CD4-positive, alpha-beta T cell treated with Interleukin-15 for 1 hour (primary cell): Measurements from ENCODE around the gene SMC6.
A peak's percentile ranks its signal among the peaks of the same experiment; 100 is the strongest.

Experiments used
- DNase-seq: peaks from one replicate; pipeline ENCODE4 v3.0.0-alpha.2; 2020

Gene SMC6, protein sequence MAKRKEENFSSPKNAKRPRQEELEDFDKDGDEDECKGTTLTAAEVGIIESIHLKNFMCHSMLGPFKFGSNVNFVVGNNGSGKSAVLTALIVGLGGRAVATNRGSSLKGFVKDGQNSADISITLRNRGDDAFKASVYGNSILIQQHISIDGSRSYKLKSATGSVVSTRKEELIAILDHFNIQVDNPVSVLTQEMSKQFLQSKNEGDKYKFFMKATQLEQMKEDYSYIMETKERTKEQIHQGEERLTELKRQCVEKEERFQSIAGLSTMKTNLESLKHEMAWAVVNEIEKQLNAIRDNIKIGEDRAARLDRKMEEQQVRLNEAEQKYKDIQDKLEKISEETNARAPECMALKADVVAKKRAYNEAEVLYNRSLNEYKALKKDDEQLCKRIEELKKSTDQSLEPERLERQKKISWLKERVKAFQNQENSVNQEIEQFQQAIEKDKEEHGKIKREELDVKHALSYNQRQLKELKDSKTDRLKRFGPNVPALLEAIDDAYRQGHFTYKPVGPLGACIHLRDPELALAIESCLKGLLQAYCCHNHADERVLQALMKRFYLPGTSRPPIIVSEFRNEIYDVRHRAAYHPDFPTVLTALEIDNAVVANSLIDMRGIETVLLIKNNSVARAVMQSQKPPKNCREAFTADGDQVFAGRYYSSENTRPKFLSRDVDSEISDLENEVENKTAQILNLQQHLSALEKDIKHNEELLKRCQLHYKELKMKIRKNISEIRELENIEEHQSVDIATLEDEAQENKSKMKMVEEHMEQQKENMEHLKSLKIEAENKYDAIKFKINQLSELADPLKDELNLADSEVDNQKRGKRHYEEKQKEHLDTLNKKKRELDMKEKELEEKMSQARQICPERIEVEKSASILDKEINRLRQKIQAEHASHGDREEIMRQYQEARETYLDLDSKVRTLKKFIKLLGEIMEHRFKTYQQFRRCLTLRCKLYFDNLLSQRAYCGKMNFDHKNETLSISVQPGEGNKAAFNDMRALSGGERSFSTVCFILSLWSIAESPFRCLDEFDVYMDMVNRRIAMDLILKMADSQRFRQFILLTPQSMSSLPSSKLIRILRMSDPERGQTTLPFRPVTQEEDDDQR

DNA sequence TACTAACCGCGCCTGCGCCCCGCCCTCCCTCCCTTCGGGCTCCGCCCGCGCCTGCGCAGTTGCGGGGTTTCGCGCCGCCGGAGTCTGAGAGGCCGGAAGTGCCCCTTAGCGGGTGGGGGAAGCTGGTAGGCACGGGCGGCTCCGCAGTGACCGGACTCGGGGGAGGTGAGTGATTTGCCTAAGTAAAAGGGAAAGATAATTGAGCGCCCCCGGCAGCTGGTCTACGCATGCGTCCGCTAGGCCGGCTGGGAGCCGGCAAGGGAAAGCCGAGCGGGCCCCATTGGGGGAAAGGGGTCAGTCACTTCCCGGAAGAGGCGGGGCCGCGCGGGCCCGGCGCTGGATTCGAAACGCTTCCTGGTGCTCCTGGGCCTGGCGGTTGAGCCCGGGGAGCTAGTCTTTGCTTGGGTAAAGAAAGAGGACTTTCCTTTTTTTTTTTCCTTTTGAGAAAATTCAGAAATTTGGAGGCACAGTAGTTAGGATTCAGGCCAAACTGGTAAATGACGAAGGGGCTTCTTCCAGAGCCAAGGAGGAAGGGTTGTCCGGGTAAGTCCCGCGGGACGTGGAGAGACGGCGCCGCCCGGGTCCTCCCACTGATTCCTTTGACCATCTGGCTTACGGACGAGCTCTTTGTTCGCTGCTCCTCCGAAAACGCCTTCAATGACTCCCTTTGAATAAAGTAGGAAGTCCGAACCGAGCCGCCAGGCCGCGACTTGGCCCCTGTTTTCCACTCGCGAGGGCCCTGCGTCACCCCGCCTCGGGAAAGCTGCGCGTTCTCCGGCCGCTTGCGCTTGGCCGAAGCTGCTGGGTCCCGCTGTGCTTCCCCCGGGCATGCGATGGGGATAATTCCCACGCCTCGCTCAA is at the start of gene SMC6, which contains the start of gene GEN1:
SMC6 (minus strand) TSS at position 8 of the 861 bp plus-strand sequence. CDS start 7,864 bp downstream, outside the sequence.
GEN1 (plus strand) TSS at position 336 of the 861 bp plus-strand sequence. CDS start 5,806 bp downstream, outside the sequence.
- peak; percentile 93 for DNase-seq

DNA sequence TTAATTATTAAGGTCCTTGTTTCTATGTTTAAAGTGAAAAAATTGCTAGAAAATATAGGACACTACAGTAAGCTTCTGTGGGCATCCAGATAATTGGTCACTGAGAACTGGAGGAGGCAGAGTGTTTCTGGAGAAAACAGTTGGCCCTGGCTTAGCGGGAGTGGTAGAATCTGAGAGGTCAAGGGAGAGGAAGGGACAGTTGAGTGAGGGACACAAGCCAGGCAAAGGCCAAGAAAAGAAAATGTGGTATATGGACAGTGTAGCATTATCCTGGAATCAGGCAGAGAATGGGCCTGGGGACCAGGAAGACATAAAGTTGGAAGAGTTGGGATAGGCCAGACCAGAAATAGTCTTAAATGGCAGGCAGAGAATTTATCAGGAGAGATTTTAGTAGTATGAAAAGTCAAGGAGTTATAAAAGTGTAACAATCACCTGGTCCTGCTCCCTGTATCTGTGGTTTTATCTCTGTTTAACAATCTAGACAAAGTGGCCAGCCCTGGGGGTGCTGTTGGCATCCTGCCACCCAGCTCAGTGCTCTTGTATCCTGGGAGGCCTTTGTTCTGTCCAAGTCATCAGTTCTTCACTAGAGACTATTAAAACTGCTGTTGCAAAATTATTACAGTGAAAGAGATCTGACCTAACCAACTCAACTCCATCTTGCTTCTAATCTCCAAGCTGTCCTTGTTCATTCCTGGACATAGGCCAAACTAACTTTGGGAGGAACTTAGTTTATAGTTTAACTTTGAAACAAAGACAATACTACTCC is 47.3 kb upstream of the SMC6 start:
- DNase-seq: no peak

DNA sequence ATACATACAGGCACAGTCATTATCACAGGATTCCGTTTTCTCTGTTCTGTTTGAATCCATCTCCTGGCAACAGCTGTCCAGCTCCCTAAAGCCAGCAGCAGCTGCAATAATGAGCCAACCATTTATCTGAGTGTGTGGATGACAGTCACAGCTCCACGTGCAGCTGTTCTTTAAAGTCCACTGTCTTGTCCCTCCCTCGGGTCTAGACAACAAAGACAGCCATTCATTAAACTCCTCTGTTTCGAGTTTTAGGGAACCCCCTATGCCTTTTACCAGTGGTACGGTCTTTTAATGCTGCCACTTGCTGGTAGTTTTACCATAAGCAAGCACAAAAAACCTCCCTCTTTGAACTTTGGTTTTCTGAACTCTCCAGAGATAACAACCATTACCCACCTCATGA is 46.6 kb upstream of the SMC6 start:
- DNase-seq: no peak

DNA sequence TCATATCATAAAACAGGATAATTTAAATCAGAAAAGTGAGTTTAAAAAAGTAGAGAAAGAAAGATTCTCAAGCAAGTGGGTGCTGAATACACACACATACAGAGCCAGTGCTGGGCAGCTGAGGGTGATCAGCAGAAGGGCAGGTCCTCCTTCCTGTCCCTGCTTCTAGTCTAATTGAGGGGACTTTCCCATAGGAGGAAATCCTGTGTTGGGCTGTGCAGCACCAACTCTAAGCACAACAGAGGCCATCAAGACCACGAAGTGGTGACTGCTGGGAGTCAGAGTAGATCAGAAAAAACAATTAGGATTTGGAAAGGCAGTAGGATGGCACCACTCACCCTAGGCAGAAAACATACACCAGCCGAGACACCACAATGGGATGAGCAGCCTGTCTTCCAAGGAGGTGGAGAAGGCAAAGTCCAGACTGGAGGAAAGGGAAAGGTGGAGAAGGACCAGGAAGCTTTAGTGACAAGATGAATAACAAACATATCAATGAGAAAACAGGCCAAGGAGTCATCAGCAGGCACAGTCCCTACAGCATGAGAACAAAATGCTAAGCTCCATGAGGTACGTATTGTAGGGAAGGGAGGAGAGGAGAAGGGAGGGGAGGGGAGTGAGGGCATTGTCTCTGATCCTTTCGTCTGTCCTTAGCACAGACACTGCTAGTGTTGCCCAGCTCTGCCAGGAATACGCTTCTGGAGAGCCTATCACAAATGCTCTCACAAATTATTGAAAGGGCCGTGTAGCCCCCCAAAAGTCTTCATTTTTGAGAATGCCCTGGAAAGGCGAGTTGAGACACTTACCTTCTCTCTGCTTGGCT is 45.9 kb upstream of the SMC6 start:
- no peak for DNase-seq

DNA sequence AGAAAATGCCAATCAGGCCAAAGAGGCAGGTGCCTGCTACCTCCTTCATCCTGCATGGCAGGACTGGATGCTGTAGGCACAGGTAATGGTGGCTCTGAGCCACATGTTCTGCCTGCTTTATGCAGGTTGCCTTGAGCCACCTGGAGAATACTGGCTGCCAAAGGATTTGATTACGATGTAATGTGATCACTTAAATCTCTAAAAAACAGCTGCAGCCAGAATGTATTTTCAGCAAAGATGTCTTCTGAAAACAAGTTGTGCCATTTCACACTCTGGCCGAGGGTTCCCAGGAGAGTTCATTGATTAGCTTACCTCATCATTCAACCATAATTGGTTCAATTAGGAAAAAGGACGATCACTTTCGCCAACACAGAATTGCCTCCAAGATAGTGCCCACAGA is 44.7 kb upstream of the SMC6 start:
- DNase-seq: no peak

DNA sequence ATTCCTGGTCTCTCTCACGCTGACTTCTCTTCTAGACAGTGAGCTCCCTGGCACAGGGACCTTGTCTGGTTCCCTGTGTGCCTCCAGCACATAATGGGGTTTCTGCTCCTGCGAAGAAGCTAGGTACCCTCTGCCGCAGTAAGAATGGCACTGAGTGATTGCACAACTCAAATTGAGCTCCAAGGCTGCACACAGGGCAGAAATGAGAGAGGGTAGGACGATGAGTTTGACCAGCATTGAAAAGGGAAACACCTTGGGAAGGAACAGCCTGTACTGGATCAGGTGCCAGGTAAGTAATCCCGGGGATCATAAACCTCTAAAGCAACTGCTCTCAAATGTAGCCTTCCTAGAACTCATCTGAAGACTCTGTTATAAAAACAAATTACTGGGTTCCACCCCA is 41.7 kb upstream of the SMC6 start:
- no peak for DNase-seq

DNA sequence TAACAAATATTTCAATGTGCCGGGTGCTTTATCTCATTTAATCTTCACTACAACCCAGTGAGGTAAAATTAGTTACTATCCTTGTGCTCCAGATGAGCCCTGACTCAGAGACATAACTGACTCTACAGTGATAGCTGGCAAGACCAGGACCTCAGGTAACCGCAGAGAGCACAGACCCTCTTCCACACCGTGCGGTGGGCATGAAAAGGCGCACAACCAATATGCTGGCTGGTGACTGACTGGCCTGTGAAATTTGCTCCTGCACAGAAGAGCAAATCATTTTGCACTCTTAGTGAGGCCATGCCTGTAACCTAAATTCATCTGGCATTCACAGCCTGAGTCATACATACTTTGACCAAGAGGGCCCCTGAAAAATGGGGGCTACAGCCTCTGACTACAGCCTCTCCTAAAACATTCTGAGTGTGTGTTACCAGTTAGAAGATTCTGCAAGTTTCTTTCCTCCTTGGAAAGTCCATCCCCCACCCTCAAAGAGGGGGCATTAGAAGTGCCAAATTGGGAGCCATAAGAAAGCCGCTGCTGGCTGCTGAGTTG is 40.3 kb upstream of the SMC6 start:
- no peak for DNase-seq

DNA sequence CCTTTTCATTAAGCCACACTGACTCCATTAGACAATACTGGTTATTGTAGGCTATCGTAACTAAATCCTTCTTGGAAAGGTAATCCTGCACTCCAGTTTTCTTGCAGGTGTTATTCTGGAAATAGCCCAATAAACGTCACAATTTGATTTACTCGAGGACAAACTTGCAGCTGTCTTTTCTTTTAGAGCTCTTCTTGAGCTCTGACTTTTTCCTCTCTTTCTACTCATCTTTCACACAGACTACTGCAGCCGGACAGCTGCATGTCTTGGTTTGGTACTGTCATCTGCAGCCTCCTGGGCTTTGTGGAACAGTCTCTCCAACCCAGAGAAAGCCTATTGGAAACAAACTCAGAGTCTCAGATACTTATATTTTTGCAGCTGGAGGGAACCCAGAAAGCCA is 39.7 kb upstream of the SMC6 start:
- no peak for DNase-seq

DNA sequence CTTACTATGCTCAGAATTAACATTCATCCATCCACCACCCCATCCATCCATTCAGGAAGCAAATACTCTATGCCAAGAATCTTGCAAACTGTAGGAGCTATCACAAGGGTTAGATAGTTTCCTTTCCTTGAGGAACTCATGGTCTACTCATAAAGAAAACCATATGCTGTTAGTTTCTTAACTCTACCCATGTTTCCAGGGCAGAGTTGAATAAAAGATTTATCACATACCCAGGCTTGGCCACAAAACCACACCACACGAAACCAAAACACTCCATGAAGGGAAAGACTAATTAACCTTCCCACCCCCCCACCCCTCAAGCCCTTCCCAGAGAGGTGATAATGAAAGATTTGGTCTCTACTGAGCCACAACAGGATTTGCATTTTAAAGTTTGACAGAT is 38.9 kb upstream of the SMC6 start:
- DNase-seq: no peak

DNA sequence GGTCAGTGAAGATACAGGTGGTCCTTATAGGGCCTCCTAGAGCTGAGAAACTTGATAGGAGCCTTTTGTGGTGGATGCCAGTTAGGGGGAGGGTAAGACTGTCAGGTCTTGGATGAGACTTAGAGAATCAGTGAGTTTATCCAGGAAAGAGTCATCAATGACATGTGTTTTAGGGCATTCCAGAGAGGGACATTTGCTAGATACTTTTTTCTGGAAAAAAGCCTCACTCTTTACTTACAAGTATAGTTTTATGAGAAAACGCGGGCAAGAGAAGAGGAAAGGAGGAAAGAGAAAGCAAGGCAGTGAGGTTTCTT is 38.2 kb upstream of the SMC6 start:
- DNase-seq: no peak

DNA sequence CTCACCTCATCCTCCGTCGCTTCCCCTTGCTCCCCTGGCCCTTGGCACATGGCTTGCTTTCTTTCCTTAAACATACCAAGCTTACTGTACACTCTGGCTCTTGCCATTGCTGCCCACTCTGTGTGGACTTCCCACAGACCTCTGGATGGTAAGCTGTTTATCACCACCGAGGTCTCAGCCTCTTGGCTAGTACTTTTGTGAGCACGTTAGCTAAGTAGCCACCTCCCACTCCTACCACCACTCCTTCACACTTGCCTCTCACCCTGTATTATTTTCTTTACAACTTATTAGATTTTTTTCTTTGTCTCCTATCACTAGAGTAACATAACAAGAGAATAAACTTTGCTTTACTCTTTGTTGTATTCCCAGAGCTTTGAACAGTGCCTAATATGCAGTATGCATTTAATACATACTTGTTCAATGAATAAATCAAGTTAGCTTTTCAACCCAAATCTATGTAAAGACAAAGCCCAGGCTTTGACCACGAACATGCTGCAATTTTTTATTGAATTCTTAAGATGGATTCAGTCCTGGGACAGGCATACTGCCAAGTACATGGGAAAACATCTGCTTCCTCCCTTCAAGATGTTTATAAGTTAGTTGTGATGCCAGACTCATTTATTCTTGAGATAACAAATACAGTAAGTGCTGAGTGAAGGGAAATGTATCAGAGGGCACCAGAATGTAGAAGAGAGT is 37.7 kb upstream of the SMC6 start:
- DNase-seq: no peak

DNA sequence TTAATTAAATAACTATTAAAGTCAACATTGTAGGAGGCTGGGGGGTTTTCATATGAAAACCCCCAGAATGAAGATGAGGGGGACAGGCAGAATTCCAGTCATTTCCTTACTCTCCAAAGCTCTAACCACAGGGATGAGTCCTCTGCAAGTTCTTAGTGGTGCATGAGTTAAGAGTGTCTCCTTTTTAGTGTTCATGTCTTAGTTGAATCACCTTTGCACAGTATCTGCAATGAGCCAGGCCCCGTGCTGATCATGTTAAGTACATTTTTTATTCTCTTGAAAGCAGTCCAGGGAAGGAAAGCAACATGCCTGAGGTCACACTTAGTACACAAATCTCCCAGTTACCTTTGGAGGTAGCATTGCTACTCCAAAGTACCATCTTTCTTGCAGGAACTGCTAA is 36.9 kb upstream of the SMC6 start:
- no peak for DNase-seq

DNA sequence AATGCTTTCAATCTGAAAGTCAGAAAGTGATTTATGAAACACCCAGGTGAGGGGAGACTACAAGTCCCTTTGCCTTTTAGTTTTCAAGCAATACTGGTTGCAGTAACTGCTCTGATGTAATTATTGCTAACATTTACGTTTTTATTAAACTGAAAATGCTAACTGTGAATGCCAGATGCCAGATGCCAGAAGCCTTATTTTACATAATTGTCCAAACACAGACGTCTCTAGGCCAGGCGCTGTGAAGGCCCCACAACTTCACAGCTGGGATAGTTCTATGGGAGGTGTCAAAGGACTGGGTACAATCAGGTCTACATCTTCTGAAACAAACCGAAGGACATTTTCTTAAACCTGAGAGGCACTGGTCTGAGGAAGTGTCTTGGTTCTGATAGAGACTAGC is 35.2 kb upstream of the SMC6 start:
- DNase-seq: no peak

DNA sequence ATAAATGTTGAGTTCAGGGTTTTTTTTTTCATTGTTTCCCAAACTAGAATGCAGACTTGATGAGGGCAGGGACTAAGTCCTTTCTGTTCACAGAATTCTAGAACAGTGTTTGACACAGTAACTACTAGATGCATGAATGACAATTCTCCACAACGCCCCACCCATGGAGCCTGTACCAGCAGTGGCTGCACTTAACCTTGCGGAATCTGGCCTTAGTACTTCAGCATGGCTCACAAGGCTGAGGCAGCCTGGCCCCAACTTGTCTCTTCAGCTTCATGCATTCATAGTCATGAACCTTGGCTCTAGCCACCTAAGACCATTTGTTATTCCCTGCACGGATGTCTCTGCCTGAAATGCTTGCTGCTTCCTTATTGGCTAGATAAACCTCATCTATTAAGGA is 33.1 kb upstream of the SMC6 start:
- DNase-seq: no peak

DNA sequence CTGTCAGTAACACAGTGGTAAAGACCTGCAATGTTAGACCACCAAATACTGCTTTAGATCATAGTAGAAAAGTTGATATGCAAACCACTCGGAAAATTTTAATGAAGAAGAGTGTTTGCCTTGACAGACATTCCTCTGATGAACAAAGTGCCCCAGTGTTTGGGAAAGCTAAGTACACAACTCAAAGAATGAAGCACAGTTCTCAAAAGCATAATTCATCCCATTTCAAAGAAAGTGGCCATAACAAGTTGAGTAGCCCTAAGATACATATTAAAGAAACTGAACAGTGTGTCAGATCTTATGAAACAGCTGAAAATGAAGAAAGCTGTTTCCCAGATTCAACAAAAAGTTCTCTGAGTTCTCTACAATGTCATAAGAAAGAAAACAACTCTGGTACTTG is 27.9 kb upstream of the SMC6 start:
- no peak for DNase-seq

DNA sequence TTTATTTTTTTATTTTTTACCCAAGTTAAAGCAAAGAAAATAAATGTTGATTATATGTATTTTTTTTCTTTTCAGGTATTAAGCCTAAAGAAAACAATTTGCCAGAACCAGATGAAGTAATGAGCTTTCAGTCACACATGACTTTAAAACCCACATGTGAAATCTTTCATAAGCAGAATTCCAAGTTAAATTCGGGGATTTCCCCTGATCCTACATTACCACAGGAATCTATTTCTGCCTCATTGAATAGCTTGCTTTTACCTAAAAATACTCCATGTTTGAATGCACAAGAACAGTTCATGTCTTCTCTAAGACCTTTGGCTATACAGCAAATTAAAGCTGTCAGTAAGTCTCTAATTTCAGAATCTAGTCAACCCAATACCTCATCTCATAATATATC is 26.9 kb upstream of the SMC6 start:
- no peak for DNase-seq

DNA sequence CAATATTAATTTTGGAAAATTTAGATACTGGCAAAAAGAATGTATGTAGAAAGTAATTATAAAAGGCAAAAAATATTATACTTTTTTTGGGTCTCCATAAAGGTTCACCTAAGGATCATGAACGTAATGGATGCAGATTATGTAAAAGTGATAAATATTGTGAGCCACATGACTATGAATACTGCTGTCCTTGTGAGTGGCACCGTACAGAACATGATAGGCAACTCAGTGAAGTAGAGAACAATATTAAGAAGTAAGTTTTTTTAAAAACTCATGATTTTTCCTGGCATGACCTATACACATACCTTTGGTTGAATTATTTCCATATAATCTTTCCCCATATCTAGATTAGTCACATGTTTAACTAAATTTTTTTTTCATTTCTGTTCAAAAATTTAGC is 18.9 kb upstream of the SMC6 start:
- no peak for DNase-seq

DNA sequence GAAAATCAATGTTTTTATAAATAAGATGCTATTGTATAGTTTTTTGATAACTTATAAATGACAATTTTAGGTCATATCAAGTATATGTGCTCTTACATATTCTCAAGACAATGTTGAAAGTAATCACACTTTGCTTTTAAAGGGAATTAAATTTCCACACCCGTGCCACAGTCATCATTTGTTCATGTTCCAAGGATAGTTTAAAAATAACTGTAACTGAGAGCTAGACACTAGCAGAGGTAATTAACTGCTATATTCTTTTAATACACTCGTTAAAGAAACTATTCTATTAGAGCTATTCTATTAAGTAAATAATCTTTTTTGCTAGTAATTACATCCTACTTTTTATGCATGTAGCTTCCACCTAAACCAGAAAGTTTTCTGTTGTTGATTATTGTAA is 18.3 kb upstream of the SMC6 start:
- DNase-seq: no peak

DNA sequence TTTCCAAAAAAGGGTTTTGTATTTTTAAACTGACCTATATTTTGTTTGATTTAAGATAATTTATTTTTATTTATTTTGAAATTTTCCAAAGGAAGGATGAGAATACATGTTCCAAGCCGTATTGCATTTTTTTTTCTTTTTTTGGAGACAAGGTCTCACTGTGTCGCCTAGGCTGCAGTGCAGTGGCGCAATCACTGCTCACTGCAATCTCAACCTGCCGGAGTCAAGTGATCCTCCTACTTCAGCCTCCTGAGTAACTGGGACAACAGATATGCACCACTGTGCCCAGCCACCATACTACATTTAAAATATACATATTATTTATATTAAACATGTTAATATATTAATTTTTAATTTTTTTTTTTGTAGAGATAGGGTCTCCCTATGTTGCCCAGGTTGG is 15.3 kb upstream of the SMC6 start:
- DNase-seq: no peak

DNA sequence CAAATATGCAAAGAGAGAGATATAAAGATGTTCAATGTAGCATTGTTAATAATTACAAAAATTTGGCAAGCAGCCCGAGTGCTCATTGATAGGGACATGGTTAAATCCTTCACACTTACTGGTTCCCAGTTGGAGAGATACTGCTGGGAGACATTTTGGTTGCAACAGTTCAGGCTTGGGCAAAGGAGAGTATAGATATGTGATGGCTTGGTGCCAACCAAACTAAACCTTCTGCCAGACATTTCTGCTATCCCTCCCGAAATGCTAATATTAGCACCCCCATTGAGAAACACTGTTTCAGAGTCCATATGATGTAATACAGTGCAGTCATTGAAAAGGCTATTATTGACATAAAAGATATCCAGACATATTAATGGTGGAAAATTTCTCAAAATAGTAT is 11.8 kb upstream of the SMC6 start:
- DNase-seq: no peak
